ENCODE data around the gene ATG12. TPM values are rescaled to one million over a fixed set of nuclear protein-coding genes. Genes with fewer than 3 reads are reported as not detected.

Gene ATG12
- total RNA-seq, 1 donor, result 80.0 TPM

- Histone ChIP-seq H3K4me3 (ENCODE audit: insufficient read depth, low read length) (no peak overlapping the region), H2AFZ (ENCODE audit: low read length) (no peak overlapping the region), H3K27ac (ENCODE audit: low read depth, low read length) (no peak overlapping the region), H4K20me1 (ENCODE audit: insufficient read depth, low read length) (peaks cover 6% of the 10 kb centered on the region), H3K4me2 (ENCODE audit: insufficient read depth, low read length) (no peak overlapping the region), H3K4me1 (ENCODE audit: insufficient read depth, low read length) (peaks cover 11% of the 10 kb centered on the region), H3K9me3 (ENCODE audit: low read depth, low read length) (no peaks in the 10 kb centered on the region), H3K36me3 (ENCODE audit: insufficient read depth, low read length) (peaks cover 6% of the 10 kb centered on the region), H3K79me2 (ENCODE audit: insufficient read depth, low read length) (peaks cover 26% of the 10 kb centered on the region), H3K27me3 (ENCODE audit: insufficient read depth, low read length) (no peaks in the 10 kb centered on the region)
- TF ChIP-seq CTCF (IDR thresholded peaks at IDR 0.05; ENCODE audit: extremely low read depth, low read depth, low read length), result peak; percentile 30
- DNase-seq (ENCODE audit: insufficient read length, low spot score, missing footprints), result peak; percentile 54
Observed at GRCh38 chr5:115875447-115875846, 34.1 kb upstream of the ATG12 start.

DNA sequence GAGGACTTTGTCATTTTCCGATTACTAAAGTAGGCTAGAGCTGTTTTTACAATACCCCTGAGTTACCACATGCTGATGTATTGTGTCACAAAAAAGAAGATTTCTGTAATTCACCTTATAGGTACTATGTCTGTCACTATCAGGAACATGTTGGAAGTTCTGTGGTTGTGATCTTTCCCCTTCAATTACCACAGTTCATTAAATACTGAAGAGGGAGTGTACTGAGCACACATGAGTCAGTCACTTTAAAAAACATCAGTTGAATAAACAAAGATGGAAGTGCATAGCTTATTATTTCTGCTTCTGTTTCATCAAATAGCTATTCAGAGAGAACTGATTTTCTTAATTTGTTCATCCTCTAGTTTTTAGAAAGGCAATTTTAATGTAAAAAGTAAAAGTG lies 32.0 kb upstream of the ATG12 start:
- H4K20me1 ChIP-seq (ENCODE audit: insufficient read depth, low read length), result peaks cover 6% of the 10 kb centered on the region
- H3K4me3 ChIP-seq (ENCODE audit: insufficient read depth, low read length), result no peak overlapping the region
- peak overlapping the region; percentile 25 for H3K4me2 ChIP-seq (ENCODE audit: insufficient read depth, low read length)
- no peak overlapping the region for H2AFZ ChIP-seq (ENCODE audit: low read length)
- TF ChIP-seq CTCF (IDR thresholded peaks at IDR 0.05; ENCODE audit: extremely low read depth, low read depth, low read length), result no peak
- no peaks in the 10 kb centered on the region for H3K27me3 ChIP-seq (ENCODE audit: insufficient read depth, low read length)
- H3K36me3 ChIP-seq (ENCODE audit: insufficient read depth, low read length), result peaks cover 7% of the 10 kb centered on the region
- H3K4me1 ChIP-seq (ENCODE audit: insufficient read depth, low read length), result peaks cover 11% of the 10 kb centered on the region
- H3K79me2 ChIP-seq (ENCODE audit: insufficient read depth, low read length), result peaks cover 14% of the 10 kb centered on the region
- H3K9me3 ChIP-seq (ENCODE audit: low read depth, low read length), result no peaks in the 10 kb centered on the region
- no peak overlapping the region for H3K27ac ChIP-seq (ENCODE audit: low read depth, low read length)
- DNase-seq (ENCODE audit: insufficient read length, low spot score, missing footprints), result peak; percentile 32

DNA sequence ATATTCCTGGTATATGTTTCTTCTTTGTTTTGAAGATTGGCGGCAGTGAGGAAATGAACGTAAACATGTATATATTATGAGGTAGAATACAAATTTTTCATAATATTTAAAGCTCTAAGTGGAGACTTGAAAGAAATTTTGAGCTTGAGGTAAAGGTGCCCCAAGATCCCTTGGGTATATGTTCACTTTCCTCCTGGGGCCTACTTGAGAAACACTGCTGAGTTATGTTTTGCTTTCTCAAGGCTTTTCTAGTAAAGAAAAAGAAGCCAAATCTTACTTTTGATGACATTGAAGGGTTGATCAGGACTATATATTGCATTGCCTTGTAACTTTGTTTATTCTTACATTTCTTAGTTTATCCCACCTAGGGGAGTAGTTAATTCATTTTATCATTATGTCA lies 31.1 kb upstream of the ATG12 start:
- H3K9me3 ChIP-seq (ENCODE audit: low read depth, low read length), result no peaks in the 10 kb centered on the region
- TF ChIP-seq CTCF (IDR thresholded peaks at IDR 0.05; ENCODE audit: extremely low read depth, low read depth, low read length), result no peak
- no peaks in the 10 kb centered on the region for H3K27me3 ChIP-seq (ENCODE audit: insufficient read depth, low read length)
- peaks cover 11% of the 10 kb centered on the region for H3K4me1 ChIP-seq (ENCODE audit: insufficient read depth, low read length)
- H4K20me1 ChIP-seq (ENCODE audit: insufficient read depth, low read length), result peaks cover 6% of the 10 kb centered on the region
- no peak overlapping the region for H2AFZ ChIP-seq (ENCODE audit: low read length)
- no peak overlapping the region for H3K4me3 ChIP-seq (ENCODE audit: insufficient read depth, low read length)
- no peak for DNase-seq (ENCODE audit: insufficient read length, low spot score, missing footprints)
- H3K79me2 ChIP-seq (ENCODE audit: insufficient read depth, low read length), result peaks cover 10% of the 10 kb centered on the region
- H3K4me2 ChIP-seq (ENCODE audit: insufficient read depth, low read length), result no peak overlapping the region
- peaks cover 7% of the 10 kb centered on the region for H3K36me3 ChIP-seq (ENCODE audit: insufficient read depth, low read length)
- H3K27ac ChIP-seq (ENCODE audit: low read depth, low read length), result no peak overlapping the region

- no peak overlapping the region for H2AFZ ChIP-seq (ENCODE audit: low read length)
- H4K20me1 ChIP-seq (ENCODE audit: insufficient read depth, low read length), result peaks cover 10% of the 10 kb centered on the region
- no peaks in the 10 kb centered on the region for H3K9me3 ChIP-seq (ENCODE audit: low read depth, low read length)
- no peak overlapping the region for H3K27ac ChIP-seq (ENCODE audit: low read depth, low read length)
- no peak overlapping the region for H3K4me3 ChIP-seq (ENCODE audit: insufficient read depth, low read length)
- H3K36me3 ChIP-seq (ENCODE audit: insufficient read depth, low read length), result peaks cover 7% of the 10 kb centered on the region
- H3K27me3 ChIP-seq (ENCODE audit: insufficient read depth, low read length), result no peaks in the 10 kb centered on the region
- peaks cover 21% of the 10 kb centered on the region for H3K79me2 ChIP-seq (ENCODE audit: insufficient read depth, low read length)
- H3K4me2 ChIP-seq (ENCODE audit: insufficient read depth, low read length), result no peak overlapping the region
- no peak for TF ChIP-seq CTCF (IDR thresholded peaks at IDR 0.05; ENCODE audit: extremely low read depth, low read depth, low read length)
- peak; percentile 15 for DNase-seq (ENCODE audit: insufficient read length, low spot score, missing footprints)
- H3K4me1 ChIP-seq (ENCODE audit: insufficient read depth, low read length), result peaks cover 11% of the 10 kb centered on the region
Observed at GRCh38 chr5:115869256-115869795, 28.0 kb upstream of the ATG12 start.

Data from osteoblast (primary cell).